ENCODE results near the gene LRP11.

LRP11 gene

DNA sequence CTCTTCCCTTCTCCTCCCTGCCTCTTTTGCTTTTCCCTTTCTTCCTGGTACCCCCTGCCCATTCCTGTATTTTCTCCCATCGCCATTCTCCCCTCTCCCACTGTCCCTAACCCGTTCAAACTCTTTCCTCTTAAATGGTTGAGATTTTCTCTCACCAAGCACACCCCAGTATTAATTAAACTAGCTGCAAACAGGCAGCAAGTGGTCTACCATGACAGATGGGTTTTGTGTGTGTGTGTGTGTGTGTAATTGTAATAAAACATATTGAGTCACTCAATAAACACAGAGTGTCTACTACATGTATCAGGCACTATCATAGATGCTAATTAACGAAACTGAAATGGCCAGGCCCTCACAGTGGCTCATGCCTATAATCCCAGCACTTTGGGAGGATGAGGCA lies 27.1 kb upstream of the LRP11 start:
- H3K27me3 ChIP-seq (replicated peaks; ENCODE audit: insufficient read depth, low read length), result peaks cover 37% of the 10 kb centered on the region; the same call in 1 of the 2 replicates
- H3K4me3 ChIP-seq (ENCODE audit: low read length), result no peak overlapping the region
- no peak overlapping the region for H2AFZ ChIP-seq (ENCODE audit: low read length)
- no peaks in the 10 kb centered on the region for H3K79me2 ChIP-seq (ENCODE audit: low read length)
- no peaks in the 10 kb centered on the region for H3F3A ChIP-seq (ENCODE audit: insufficient read depth, low read length)
- H3K36me3 ChIP-seq (replicated peaks; ENCODE audit: insufficient read depth, low read length), result no peaks in the 10 kb centered on the region
- TF ChIP-seq, protein P1, sequence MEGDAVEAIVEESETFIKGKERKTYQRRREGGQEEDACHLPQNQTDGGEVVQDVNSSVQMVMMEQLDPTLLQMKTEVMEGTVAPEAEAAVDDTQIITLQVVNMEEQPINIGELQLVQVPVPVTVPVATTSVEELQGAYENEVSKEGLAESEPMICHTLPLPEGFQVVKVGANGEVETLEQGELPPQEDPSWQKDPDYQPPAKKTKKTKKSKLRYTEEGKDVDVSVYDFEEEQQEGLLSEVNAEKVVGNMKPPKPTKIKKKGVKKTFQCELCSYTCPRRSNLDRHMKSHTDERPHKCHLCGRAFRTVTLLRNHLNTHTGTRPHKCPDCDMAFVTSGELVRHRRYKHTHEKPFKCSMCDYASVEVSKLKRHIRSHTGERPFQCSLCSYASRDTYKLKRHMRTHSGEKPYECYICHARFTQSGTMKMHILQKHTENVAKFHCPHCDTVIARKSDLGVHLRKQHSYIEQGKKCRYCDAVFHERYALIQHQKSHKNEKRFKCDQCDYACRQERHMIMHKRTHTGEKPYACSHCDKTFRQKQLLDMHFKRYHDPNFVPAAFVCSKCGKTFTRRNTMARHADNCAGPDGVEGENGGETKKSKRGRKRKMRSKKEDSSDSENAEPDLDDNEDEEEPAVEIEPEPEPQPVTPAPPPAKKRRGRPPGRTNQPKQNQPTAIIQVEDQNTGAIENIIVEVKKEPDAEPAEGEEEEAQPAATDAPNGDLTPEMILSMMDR (IDR thresholded peaks at IDR 0.05; ENCODE audit: low read length), result no peak
- TF ChIP-seq EZH2 (optimal IDR thresholded peaks at IDR 0.05; ENCODE audit: low read depth, low read length) (no peak), EZH2phosphoT487 (IDR thresholded peaks at IDR 0.05; ENCODE audit: low read length) (no peak)
- no peak overlapping the region for H3K9ac ChIP-seq (ENCODE audit: low read length)
- no peak overlapping the region for H3K27ac ChIP-seq (ENCODE audit: low read length)
- H3K4me1 ChIP-seq (ENCODE audit: low read length), result no peaks in the 10 kb centered on the region
- H3K9me3 ChIP-seq (replicated peaks; ENCODE audit: insufficient read depth, low read length), result no peaks in the 10 kb centered on the region
- no peaks in the 10 kb centered on the region for H3K9me2 ChIP-seq (replicated peaks; ENCODE audit: insufficient read depth, low read length)
- no peaks in the 10 kb centered on the region for H4K20me1 ChIP-seq (ENCODE audit: insufficient read depth, low read length)
- no peak overlapping the region for H3K4me2 ChIP-seq (ENCODE audit: low read depth, low read length)
- DNase-seq, result no peak

GRCh38 chr6:149890629-149891045 lies 26.5 kb upstream of the LRP11 start:
- Histone ChIP-seq H3K27me3 (replicated peaks; ENCODE audit: insufficient read depth, low read length) (peaks cover 37% of the 10 kb centered on the region; the same call in 1 of the 2 replicates), H3K9me2 (replicated peaks; ENCODE audit: insufficient read depth, low read length) (no peaks in the 10 kb centered on the region), H3K36me3 (replicated peaks; ENCODE audit: insufficient read depth, low read length) (no peaks in the 10 kb centered on the region), H3K79me2 (ENCODE audit: low read length) (no peaks in the 10 kb centered on the region), H3K4me2 (ENCODE audit: low read depth, low read length) (no peak overlapping the region), H2AFZ (ENCODE audit: low read length) (no peak overlapping the region), H3K27ac (ENCODE audit: low read length) (no peak overlapping the region), H3K9ac (ENCODE audit: low read length) (no peak overlapping the region), H4K20me1 (ENCODE audit: insufficient read depth, low read length) (no peaks in the 10 kb centered on the region), H3K4me3 (ENCODE audit: low read length) (no peak overlapping the region), H3K9me3 (replicated peaks; ENCODE audit: insufficient read depth, low read length) (no peaks in the 10 kb centered on the region), H3K4me1 (ENCODE audit: low read length) (no peaks in the 10 kb centered on the region), H3F3A (ENCODE audit: insufficient read depth, low read length) (no peaks in the 10 kb centered on the region)
- DNase-seq, result no peak
- TF ChIP-seq EZH2phosphoT487 (IDR thresholded peaks at IDR 0.05; ENCODE audit: low read length), result no peak
- TF ChIP-seq, protein P1 (IDR thresholded peaks at IDR 0.05; ENCODE audit: low read length), result no peak
- TF ChIP-seq EZH2 (optimal IDR thresholded peaks at IDR 0.05; ENCODE audit: low read depth, low read length), result no peak

DNA sequence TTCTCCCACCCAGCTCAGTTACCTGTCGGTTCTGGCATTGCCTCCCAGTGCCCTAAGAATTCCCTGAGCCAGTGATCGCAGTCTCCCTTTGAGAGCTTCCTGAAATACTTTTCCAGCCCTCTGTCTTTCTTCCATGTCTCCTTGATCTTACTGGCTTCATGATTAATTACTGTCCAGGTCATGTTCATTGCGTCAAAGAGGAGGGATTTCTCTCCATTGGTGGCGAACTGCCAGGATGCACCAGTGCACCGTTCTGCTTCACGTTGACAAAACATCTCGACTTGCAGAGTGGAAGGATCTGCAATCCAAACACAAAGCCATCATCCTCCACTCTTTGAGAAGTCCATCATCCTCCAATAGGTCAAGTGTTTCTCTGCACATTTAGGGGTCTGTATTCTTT lies 25.2 kb upstream of the LRP11 start:
- no peak overlapping the region for H2AFZ ChIP-seq (ENCODE audit: low read length)
- no peak overlapping the region for H3K4me3 ChIP-seq (ENCODE audit: low read length)
- H3K9me3 ChIP-seq (replicated peaks; ENCODE audit: insufficient read depth, low read length), result no peaks in the 10 kb centered on the region
- H3K9me2 ChIP-seq (replicated peaks; ENCODE audit: insufficient read depth, low read length), result no peaks in the 10 kb centered on the region
- no peak overlapping the region for H3K9ac ChIP-seq (ENCODE audit: low read length)
- DNase-seq, result no peak
- peaks cover 40% of the 10 kb centered on the region for H3K27me3 ChIP-seq (replicated peaks; ENCODE audit: insufficient read depth, low read length)
- H3K79me2 ChIP-seq (ENCODE audit: low read length), result no peaks in the 10 kb centered on the region
- H3K36me3 ChIP-seq (replicated peaks; ENCODE audit: insufficient read depth, low read length), result no peaks in the 10 kb centered on the region
- H3K4me1 ChIP-seq (ENCODE audit: low read length), result no peaks in the 10 kb centered on the region
- H3K27ac ChIP-seq (ENCODE audit: low read length), result no peak overlapping the region
- H3F3A ChIP-seq (ENCODE audit: insufficient read depth, low read length), result no peaks in the 10 kb centered on the region
- no peak overlapping the region for H3K4me2 ChIP-seq (ENCODE audit: low read depth, low read length)
- no peaks in the 10 kb centered on the region for H4K20me1 ChIP-seq (ENCODE audit: insufficient read depth, low read length)
- TF ChIP-seq, protein P1 (IDR thresholded peaks at IDR 0.05; ENCODE audit: low read length), result no peak
- TF ChIP-seq EZH2phosphoT487 (IDR thresholded peaks at IDR 0.05; ENCODE audit: low read length) (no peak), EZH2 (optimal IDR thresholded peaks at IDR 0.05; ENCODE audit: low read depth, low read length) (no peak)

All from MM.1S (cell line).